ENCODE results near the gene GINS2. TPM values are rescaled to one million over a fixed set of nuclear protein-coding genes. Genes with fewer than 3 reads are reported as not detected.

Gene GINS2
- total and polyA plus RNA-seq, 2 donors (not counting 1 experiment from before 2014, with no cell fraction given), result 1.8 to 5.5 TPM

DNA sequence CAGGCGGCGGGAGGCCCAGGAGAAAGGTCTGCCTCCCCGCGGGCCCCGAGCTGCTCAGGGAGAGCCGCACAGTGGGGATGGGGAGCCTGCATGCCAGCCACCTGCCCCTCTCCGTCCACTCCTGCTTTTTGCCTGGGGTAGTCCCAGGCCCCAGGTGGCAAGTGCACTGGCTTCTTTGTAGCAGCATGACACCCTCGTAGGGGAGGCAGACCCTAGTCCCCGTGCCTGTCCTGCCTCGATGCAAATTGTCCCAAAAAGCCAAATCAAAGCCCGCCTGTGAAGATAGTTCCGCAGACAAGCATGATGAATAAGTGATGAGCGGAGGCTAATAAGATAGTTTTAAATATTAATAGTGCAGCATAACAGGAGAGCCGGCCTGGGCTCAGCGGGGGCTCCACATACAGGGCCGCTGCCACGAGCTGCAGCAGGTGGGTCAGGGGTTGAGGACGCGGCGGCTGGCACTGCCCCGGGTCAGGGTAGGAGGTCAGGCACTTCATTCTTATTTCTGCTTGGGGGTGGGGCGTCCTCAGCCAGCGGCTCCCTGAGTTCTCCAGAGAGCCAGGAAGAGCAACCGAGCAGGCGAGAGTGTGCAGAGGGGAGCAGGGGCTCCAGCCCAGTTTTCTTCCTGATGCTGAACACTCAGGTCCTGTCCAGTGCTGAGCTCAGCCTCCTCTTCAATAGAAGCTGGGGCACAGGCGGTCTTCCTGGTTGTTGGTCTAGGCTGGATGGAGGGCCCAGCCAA is 26.8 kb downstream of the GINS2 start:
- Histone ChIP-seq H3K27me3 (ENCODE audit: control insufficient read depth, insufficient read depth, low read length) (no peaks in the 10 kb centered on the region), H3K4me1 (ENCODE audit: control insufficient read depth, extremely low read depth, insufficient read depth, low read length) (no peaks in the 10 kb centered on the region), H3K36me3 (ENCODE audit: control insufficient read depth, insufficient read depth, low read length) (peaks cover 25% of the 10 kb centered on the region), H3K4me3 (replicated peaks in 1 of 4; ENCODE audit: control extremely low read depth in 1 of 4, insufficient read depth in 1 of 4, low read depth in 3 of 4, low read length in 4 of 4) (no peak overlapping the region), H2AFZ (ENCODE audit: low read length) (no peak overlapping the region), H3K9me3 (ENCODE audit: control insufficient read depth, insufficient read depth, low read depth, low read length) (no peaks in the 10 kb centered on the region), H3K4me2 (ENCODE audit: extremely low read depth, insufficient read depth, low read length) (no peak overlapping the region), H3K27ac (ENCODE audit: insufficient read depth, low read length) (no peak overlapping the region), H3K9ac (ENCODE audit: insufficient read depth, low read length) (no peak overlapping the region), H4K20me1 (ENCODE audit: control insufficient read depth, extremely low read depth, insufficient read depth, low read length) (no peaks in the 10 kb centered on the region), H3K79me2 (ENCODE audit: control insufficient read depth, insufficient read depth, low read length) (no peaks in the 10 kb centered on the region)
- DNase-seq (ENCODE audit: low read depth in 2 of 2), result no peak
- TF ChIP-seq, protein P1, sequence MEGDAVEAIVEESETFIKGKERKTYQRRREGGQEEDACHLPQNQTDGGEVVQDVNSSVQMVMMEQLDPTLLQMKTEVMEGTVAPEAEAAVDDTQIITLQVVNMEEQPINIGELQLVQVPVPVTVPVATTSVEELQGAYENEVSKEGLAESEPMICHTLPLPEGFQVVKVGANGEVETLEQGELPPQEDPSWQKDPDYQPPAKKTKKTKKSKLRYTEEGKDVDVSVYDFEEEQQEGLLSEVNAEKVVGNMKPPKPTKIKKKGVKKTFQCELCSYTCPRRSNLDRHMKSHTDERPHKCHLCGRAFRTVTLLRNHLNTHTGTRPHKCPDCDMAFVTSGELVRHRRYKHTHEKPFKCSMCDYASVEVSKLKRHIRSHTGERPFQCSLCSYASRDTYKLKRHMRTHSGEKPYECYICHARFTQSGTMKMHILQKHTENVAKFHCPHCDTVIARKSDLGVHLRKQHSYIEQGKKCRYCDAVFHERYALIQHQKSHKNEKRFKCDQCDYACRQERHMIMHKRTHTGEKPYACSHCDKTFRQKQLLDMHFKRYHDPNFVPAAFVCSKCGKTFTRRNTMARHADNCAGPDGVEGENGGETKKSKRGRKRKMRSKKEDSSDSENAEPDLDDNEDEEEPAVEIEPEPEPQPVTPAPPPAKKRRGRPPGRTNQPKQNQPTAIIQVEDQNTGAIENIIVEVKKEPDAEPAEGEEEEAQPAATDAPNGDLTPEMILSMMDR (conservative IDR thresholded peaks at IDR 0.05 in 1 of 2, IDR thresholded peaks at IDR 0.05 in 1 of 2; ENCODE audit: low read depth in 1 of 2, low read length in 2 of 2), result no peak
- no peak for TF ChIP-seq EZH2 (IDR thresholded peaks at IDR 0.05; ENCODE audit: low read length, missing control alignments)

DNA sequence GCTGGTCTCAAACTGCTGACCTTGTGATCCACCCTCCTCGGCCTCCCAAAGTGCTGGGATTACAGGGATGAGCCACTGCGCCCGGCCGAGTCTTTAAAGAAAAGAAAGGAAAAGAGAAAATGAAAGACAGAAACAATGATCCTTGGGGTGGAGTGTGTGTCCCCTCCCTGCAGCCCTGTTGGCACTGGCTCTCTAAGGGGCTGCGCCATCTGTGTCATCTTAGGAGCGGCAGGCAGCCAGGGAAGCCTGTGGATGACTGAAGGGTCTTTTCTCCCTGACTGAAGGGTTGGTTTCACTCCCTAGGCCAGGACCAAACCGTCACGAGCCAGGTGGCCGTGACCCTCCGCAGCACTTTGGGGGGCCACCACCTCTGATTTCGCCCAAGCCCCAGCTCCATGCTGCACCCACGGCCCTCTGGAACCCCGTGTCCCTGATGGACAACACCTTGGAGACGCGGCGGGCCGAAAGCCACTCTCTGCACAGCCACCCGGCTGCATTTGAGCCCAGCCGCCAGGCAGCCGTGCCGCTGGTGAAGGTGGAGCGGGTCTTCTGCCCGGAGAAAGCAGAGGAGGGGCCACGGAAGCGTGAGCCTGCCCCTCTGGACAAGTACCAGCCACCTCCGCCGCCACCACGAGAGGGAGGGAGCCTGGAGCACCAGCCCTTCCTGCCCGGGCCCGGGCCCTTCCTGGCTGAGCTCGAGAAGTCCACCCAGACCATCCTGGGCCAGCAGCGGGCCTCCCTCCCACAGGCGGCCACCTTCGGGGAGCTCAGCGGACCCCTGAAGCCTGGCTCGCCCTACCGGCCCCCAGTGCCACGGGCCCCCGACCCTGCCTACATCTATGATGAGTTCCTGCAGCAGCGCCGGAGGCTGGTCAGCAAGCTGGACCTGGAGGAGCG is 27.7 kb downstream of the GINS2 start:
- Histone ChIP-seq H3K79me2 (ENCODE audit: control insufficient read depth, insufficient read depth, low read length) (no peaks in the 10 kb centered on the region), H3K27ac (ENCODE audit: insufficient read depth, low read length) (no peak overlapping the region), H3K27me3 (ENCODE audit: control insufficient read depth, insufficient read depth, low read length) (no peaks in the 10 kb centered on the region), H3K9ac (ENCODE audit: insufficient read depth, low read length) (no peak overlapping the region), H3K9me3 (ENCODE audit: control insufficient read depth, insufficient read depth, low read depth, low read length) (no peaks in the 10 kb centered on the region), H4K20me1 (ENCODE audit: control insufficient read depth, extremely low read depth, insufficient read depth, low read length) (no peaks in the 10 kb centered on the region), H3K36me3 (ENCODE audit: control insufficient read depth, insufficient read depth, low read length) (peaks cover 31% of the 10 kb centered on the region), H2AFZ (ENCODE audit: low read length) (no peak overlapping the region), H3K4me3 (replicated peaks in 1 of 4; ENCODE audit: control extremely low read depth in 1 of 4, insufficient read depth in 1 of 4, low read depth in 3 of 4, low read length in 4 of 4) (no peak overlapping the region), H3K4me1 (ENCODE audit: control insufficient read depth, extremely low read depth, insufficient read depth, low read length) (no peaks in the 10 kb centered on the region), H3K4me2 (ENCODE audit: extremely low read depth, insufficient read depth, low read length) (no peak overlapping the region)
- no peak for DNase-seq (ENCODE audit: low read depth in 2 of 2)
- no peak for TF ChIP-seq EZH2 (IDR thresholded peaks at IDR 0.05; ENCODE audit: low read length, missing control alignments)
- TF ChIP-seq, protein P1 (conservative IDR thresholded peaks at IDR 0.05 in 1 of 2, IDR thresholded peaks at IDR 0.05 in 1 of 2; ENCODE audit: low read depth in 1 of 2, low read length in 2 of 2), result no peak

DNA sequence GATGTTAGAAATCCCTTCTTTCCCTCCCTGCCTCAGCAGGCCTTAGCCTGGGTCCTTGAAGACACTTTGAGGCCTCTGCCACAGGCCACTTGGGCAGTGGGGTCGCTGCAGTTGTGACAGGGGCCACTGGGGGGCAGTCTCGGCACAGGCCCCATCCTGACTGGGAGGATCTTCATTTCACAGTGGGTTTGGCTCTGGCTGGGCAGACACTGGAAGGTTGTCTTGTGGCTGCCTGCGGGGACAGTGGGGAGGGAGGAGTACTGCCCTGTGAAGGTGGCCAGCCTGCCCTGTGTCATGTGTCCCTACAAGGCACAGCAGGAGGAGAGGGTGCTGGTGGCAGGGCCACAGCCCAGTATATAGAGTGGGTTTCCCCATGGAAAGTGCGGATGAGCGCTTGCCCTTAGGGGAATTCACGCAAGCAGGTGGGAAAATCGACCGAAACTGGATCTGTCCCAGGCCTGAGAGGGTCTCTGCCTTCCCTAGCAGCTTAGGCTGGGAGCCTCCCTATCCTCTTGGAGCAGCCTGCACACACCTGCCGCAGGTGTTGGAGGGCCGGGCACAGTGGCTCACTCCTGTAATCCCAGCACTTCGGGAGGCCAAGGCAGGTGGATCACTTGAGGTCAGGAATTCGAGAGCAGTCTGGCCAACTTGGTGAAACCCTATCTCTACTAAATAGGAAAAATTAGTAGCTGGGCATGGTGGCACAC is 28.8 kb downstream of the GINS2 start:
- Histone ChIP-seq H3K36me3 (ENCODE audit: control insufficient read depth, insufficient read depth, low read length) (peaks cover 27% of the 10 kb centered on the region), H3K4me2 (ENCODE audit: extremely low read depth, insufficient read depth, low read length) (no peak overlapping the region), H3K79me2 (ENCODE audit: control insufficient read depth, insufficient read depth, low read length) (no peaks in the 10 kb centered on the region), H3K27ac (ENCODE audit: insufficient read depth, low read length) (no peak overlapping the region), H3K4me3 (replicated peaks in 1 of 4; ENCODE audit: control extremely low read depth in 1 of 4, insufficient read depth in 1 of 4, low read depth in 3 of 4, low read length in 4 of 4) (no peak overlapping the region), H3K9ac (ENCODE audit: insufficient read depth, low read length) (no peak overlapping the region), H4K20me1 (ENCODE audit: control insufficient read depth, extremely low read depth, insufficient read depth, low read length) (no peaks in the 10 kb centered on the region), H3K27me3 (ENCODE audit: control insufficient read depth, insufficient read depth, low read length) (no peaks in the 10 kb centered on the region), H2AFZ (ENCODE audit: low read length) (no peak overlapping the region), H3K9me3 (ENCODE audit: control insufficient read depth, insufficient read depth, low read depth, low read length) (no peaks in the 10 kb centered on the region), H3K4me1 (ENCODE audit: control insufficient read depth, extremely low read depth, insufficient read depth, low read length) (no peaks in the 10 kb centered on the region)
- DNase-seq (ENCODE audit: low read depth in 2 of 2), result peak; percentile 28 to 50
- TF ChIP-seq, protein P1 (conservative IDR thresholded peaks at IDR 0.05 in 1 of 2, IDR thresholded peaks at IDR 0.05 in 1 of 2; ENCODE audit: low read depth in 1 of 2, low read length in 2 of 2), result peak; percentile 81 to 94
- no peak for TF ChIP-seq EZH2 (IDR thresholded peaks at IDR 0.05; ENCODE audit: low read length, missing control alignments)

Measured in fibroblast of lung (primary cell).